OCI-LY1 (cell line): ENCODE results near the gene NLK.

Experiments
- EZH2 ChIP-seq: fragments of 200-600 bp; sonication (generic), shearing (Covaris generic); IDR thresholded peaks from 2 replicates; pipeline ENCODE4 v1.8.0; 2017; ENCODE audit warnings: borderline replicate concordance, mixed run types, mild to moderate bottlenecking, antibody characterized with exemption, low read length, moderate library complexity, mixed read lengths
- TF ChIP-seq, protein P1 (sequence below): fragments of 200-600 bp; sonication (generic), shearing (Covaris generic); IDR thresholded peaks from 2 replicates; pipeline ENCODE4 v1.5.1; 2017; ENCODE audit warnings: mild to moderate bottlenecking, antibody characterized with exemption, low read length, moderate library complexity, mixed read lengths

GRCh38 chr17:28055546-28056275 lies 13.2 kb downstream of the NLK start:
- TF ChIP-seq, protein P1, sequence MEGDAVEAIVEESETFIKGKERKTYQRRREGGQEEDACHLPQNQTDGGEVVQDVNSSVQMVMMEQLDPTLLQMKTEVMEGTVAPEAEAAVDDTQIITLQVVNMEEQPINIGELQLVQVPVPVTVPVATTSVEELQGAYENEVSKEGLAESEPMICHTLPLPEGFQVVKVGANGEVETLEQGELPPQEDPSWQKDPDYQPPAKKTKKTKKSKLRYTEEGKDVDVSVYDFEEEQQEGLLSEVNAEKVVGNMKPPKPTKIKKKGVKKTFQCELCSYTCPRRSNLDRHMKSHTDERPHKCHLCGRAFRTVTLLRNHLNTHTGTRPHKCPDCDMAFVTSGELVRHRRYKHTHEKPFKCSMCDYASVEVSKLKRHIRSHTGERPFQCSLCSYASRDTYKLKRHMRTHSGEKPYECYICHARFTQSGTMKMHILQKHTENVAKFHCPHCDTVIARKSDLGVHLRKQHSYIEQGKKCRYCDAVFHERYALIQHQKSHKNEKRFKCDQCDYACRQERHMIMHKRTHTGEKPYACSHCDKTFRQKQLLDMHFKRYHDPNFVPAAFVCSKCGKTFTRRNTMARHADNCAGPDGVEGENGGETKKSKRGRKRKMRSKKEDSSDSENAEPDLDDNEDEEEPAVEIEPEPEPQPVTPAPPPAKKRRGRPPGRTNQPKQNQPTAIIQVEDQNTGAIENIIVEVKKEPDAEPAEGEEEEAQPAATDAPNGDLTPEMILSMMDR: no peak
- no peak for TF ChIP-seq EZH2
